K562 (cell line): ENCODE results near the gene ESPN. TPM values are rescaled to one million over a fixed set of nuclear protein-coding genes. Genes with fewer than 3 reads are reported as not detected.

Experiments
- ATAC-seq: fragments of 200-7000 bp; cut with Tn5 transposase; 3 replicates; pipeline ENCODE4 v1.9.1; 2020; ENCODE audit warnings: moderate library complexity
- BruUV-seq: library from RNA; stranded (reverse); fragments of 400-500 nt; replicated peaks from 2 replicates; lab custom pipeline; 2021; lab: Mats Ljungman, UMichigan
- CTCF ChIA-PET: fragments of 300-600 bp; formaldehyde crosslinking; extraction: SDS; loops from one replicate; lab custom pipeline; 2021; ENCODE audit warnings: low intra/inter-chr PET ratio; lab: Yijun Ruan, JAX
- POLR2A ChIA-PET: fragments of 300-600, 350-650 bp; sonication (Branson Sonifier 250); formaldehyde crosslinking; extraction: SDS; loops from one replicate; lab custom pipeline; 2021; ENCODE audit warnings: antibody characterized with exemption, inconsistent platforms; lab: Yijun Ruan, JAX
- DNase-seq, 4 experiments: peaks; one replicate each; pipeline versions ENCODE4 v3.0.0 to v3.0.0-alpha.2; 2011 to 2018; ENCODE audit warnings: low spot score in 3 of 4, mixed read lengths in 3 of 4; ENCODE audit errors: extremely low read depth in 1 of 4
- FAIRE-seq: peaks from 2 replicates; lab custom pipeline; 2011; peaks lifted over from hg19 to GRCh38; lab: Jason Lieb, UNC
- H2AFZ ChIP-seq: 2 replicates; pipeline ENCODE4 v1.6.0; 2011; ENCODE audit warnings: low read depth, low read length, control low read depth, inconsistent platforms
- H3K27ac ChIP-seq: fragments of 200-600 bp; 3 replicates; pipeline ENCODE4 v1.8.0; 2011; ENCODE audit warnings: low read depth, mild to moderate bottlenecking, control low read depth, inconsistent platforms, low read length, moderate library complexity, mixed read lengths; ENCODE audit errors: extremely low read depth
- H3K27me3 ChIP-seq, 2 experiments: fragments of 300-600 bp in 1 of 2; 2 replicates in 1 of 2; 3 replicates in 1 of 2; pipeline versions ENCODE4 v1.6.0 to v1.8.0; 2011; ENCODE audit warnings: inconsistent platforms in 2 of 2, low read length in 2 of 2, mild to moderate bottlenecking in 1 of 2, mixed read lengths in 1 of 2, moderate library complexity in 1 of 2; ENCODE audit not compliant: control insufficient read depth in 2 of 2, insufficient read depth in 2 of 2
- H3K36me3 ChIP-seq: fragments of 300-600 bp; 3 replicates; pipeline ENCODE4 v1.8.0; 2011; ENCODE audit warnings: mild to moderate bottlenecking, low read length, inconsistent platforms; ENCODE audit not compliant: control insufficient read depth, insufficient read depth
- H3K4me1 ChIP-seq, 2 experiments: fragments of 200-600 bp in 1 of 2; replicated peaks in 1 of 2; 2 replicates in 1 of 2; 3 replicates in 1 of 2; pipeline versions ENCODE4 v1.5.1 to v1.8.0; 2011; ENCODE audit warnings: inconsistent platforms in 2 of 2, low read length in 2 of 2, mild to moderate bottlenecking in 1 of 2, mixed read lengths in 1 of 2, moderate library complexity in 1 of 2; ENCODE audit not compliant: control insufficient read depth in 2 of 2, insufficient read depth in 2 of 2
- H3K4me2 ChIP-seq: 2 replicates; pipeline ENCODE4 v1.6.1; 2011; ENCODE audit warnings: low read length, control low read depth, inconsistent platforms, mixed read lengths; ENCODE audit not compliant: insufficient read depth
- H3K4me3 ChIP-seq: fragments of 200-600 bp; sonication (generic), shearing (Covaris generic); 2 replicates; pipeline ENCODE4 v1.5.1; 2016; ENCODE audit warnings: control low read depth, inconsistent platforms
- H3K79me2 ChIP-seq: fragments of 200-600 bp; 3 replicates; pipeline ENCODE4 v1.8.0; 2011; ENCODE audit warnings: low read length, inconsistent platforms; ENCODE audit not compliant: control insufficient read depth, insufficient read depth
- H3K9ac ChIP-seq, 2 experiments: 2 replicates each; pipeline versions ENCODE4 v1.6.0 to v1.6.1; 2011; ENCODE audit warnings: low read depth in 2 of 2, low read length in 2 of 2, control low read depth in 1 of 2, inconsistent platforms in 1 of 2, mild to moderate bottlenecking in 1 of 2, mixed read lengths in 1 of 2; ENCODE audit not compliant: insufficient read depth in 1 of 2
- H3K9me1 ChIP-seq: one replicate; pipeline ENCODE4 v1.6.0; 2011; ENCODE audit warnings: inconsistent platforms, mild to moderate bottlenecking, low read length, moderate library complexity; ENCODE audit not compliant: control insufficient read depth, insufficient read depth
- H3K9me3 ChIP-seq: replicated peaks from 2 replicates; pipeline ENCODE4 v1.5.1; 2011; ENCODE audit warnings: low read depth, low read length, inconsistent platforms; ENCODE audit not compliant: control insufficient read depth, insufficient read depth
- H4K20me1 ChIP-seq: replicated peaks from 2 replicates; pipeline ENCODE4 v1.6.1; 2011; ENCODE audit warnings: low read length, inconsistent platforms, mixed read lengths; ENCODE audit not compliant: control insufficient read depth, insufficient read depth
- CBX1 ChIP-seq: sonication (generic); IDR thresholded peaks from 2 replicates; pipeline ENCODE4 v1.6.1; 2016; ENCODE audit warnings: antibody characterized with exemption, low read depth, mild to moderate bottlenecking
- EP300 ChIP-seq: IDR thresholded peaks from 2 replicates; pipeline ENCODE4 v1.6.1; 2012; ENCODE audit warnings: low read length, improper control_type of control experiment
- NCOA1 ChIP-seq: fragments of 450-650 bp; IDR thresholded peaks from 2 replicates; pipeline ENCODE4 v1.6.1; 2016; ENCODE audit warnings: low read depth
- SAFB ChIP-seq: fragments of 200-400 bp; formaldehyde crosslinking; IDR thresholded peaks from 2 replicates; pipeline ENCODE4 v1.6.1; 2017; ENCODE audit warnings: low read depth, low read length, borderline replicate concordance
- SREBF2 ChIP-seq: sonication (generic); formaldehyde crosslinking; IDR thresholded peaks from 2 replicates; pipeline ENCODE4 v1.4.0; 2020; ENCODE audit warnings: mild to moderate bottlenecking, missing genetic modification reagents
- YBX1 ChIP-seq: fragments of 450-650 bp; IDR thresholded peaks from 2 replicates; pipeline ENCODE4 v1.7.1; 2016; ENCODE audit warnings: mild to moderate bottlenecking
- ZBED1 ChIP-seq: IDR thresholded peaks from 2 replicates; pipeline ENCODE4 v1.6.1; 2014
- ZBTB33 ChIP-seq: sonication (generic); formaldehyde crosslinking; IDR thresholded peaks from 2 replicates; pipeline ENCODE4 v1.8.1; 2023; ENCODE audit warnings: mild to moderate bottlenecking, missing genetic modification reagents
- WGBS: fragments of 100-300 bp; shearing (Covaris generic); methylation state at CpG from one replicate; pipeline ENCODE4 v1.1.6; 2016; ENCODE audit warnings: low coverage, mixed read lengths; ENCODE audit not compliant: insufficient coverage; ENCODE audit errors: missing lambda C conversion rate; 5-methylcytosine and 5-hydroxymethylcytosine counted together
- in situ Hi-C: fragments of 300-500 bp; cut with MboI; formaldehyde crosslinking; loops from 4 replicates; pipeline ENCODE4 v1.15.0; 2018; ENCODE audit warnings: inconsistent platforms, mixed read lengths
- intact Hi-C: fragments of 100-400 bp; cut with micrococcal nuclease; formaldehyde crosslinking; loops from 2 replicates; pipeline ENCODE4 v1.14.2; 2022
- polyA plus RNA-seq, 8 experiments: library from polyadenylated mRNA; depleted of rRNA in 4 of 8; stranded (reverse) in 5 of 8; unstranded in 3 of 8; fragments of >200 nt; fragmentation: Nextera tagmentation in 2 of 8; fragmentation: Illumina TruSeq in 1 of 8; extraction: Ambion mirVana in 2 of 8; extraction: Trizol in 1 of 8; gene quantifications; 2 replicates each; pipeline versions ENCODE4 v1.2.1 to v1.2.3, GENCODE V29; 2011 to 2014; ENCODE audit warnings: inconsistent platforms in 1 of 8, missing spikeins in 1 of 8
- total RNA-seq, 7 experiments: library from RNA; depleted of rRNA in 6 of 7; stranded (reverse); fragments of >200 nt in 6 of 7; fragmentation: Illumina TruSeq in 2 of 7; extraction: Trizol in 2 of 7; gene quantifications; 2 replicates each; pipeline versions ENCODE4 v1.2.1 to v1.2.3, GENCODE V29; 2011 to 2021; ENCODE audit warnings: low replicate concordance in 1 of 7

ESPN gene
- total and polyA plus RNA-seq, 9 of the 15 experiments (the other 6 are each of a cell fraction or from before 2014, with no cell fraction given): 0.07 to 1.2 (median 0.45) TPM; not detected in 3

- TF ChIP-seq SAFB (no peak), NCOA1 (no peak), EP300 (no peak), YBX1 (no peak), ZBED1 (no peak), CBX1 (no peak), SREBF2 (CRISPR knock-in tag) (no peak)
- H3K4me2 ChIP-seq: no peak overlapping the region
- DNase-seq: no peak
- H4K20me1 ChIP-seq: peaks cover 44% of the 10 kb centered on the region
- no peaks in the 10 kb centered on the region for H3K36me3 ChIP-seq
- ATAC-seq: no peak
- FAIRE-seq: no peak
- H3K9me3 ChIP-seq: no peaks in the 10 kb centered on the region
- no peak overlapping the region for H3K27ac ChIP-seq
- peaks cover 2% of the 10 kb centered on the region for H3K9me1 ChIP-seq
- H3K79me2 ChIP-seq: no peaks in the 10 kb centered on the region
- H3K9ac ChIP-seq: 0 out of 4 replicates have a peak overlapping the region, but pooled peaks of 1 of the 2 experiments have one; percentile 8
- CTCF ChIA-PET: interaction anchor here (0.6 kb wide), 1 partner anchor 155 kb away, joined by 3 read pairs; no protein-coding TSS in a partner anchor
- POLR2A ChIA-PET: interaction anchor here (0.9 to 1.0 kb wide), 2 partner anchors 25 to 29 kb away, joined by 3 read pairs; no protein-coding TSS in a partner anchor
- BruUV-seq: no TSS peak
- intact Hi-C loops (no loop called here), in situ Hi-C loops (no loop called here)
- H3K4me1 ChIP-seq: peaks cover 9 to 59% of the 10 kb centered on the region in 2 experiments; a peak in 4 of 5 replicates
- no peak overlapping the region for H2AFZ ChIP-seq
- peaks cover 78 to 94% of the 10 kb centered on the region in 2 experiments for H3K27me3 ChIP-seq
- 6% methylated on average over 5 of the region's 5 CpGs for WGBS
- H3K4me3 ChIP-seq: no peak overlapping the region
These were observed 42.2 kb downstream of the ESPN start for GRCh38 chr1:6466751-6467150.

GRCh38 chr1:6467224-6467623 is 42.6 kb downstream of the ESPN start:
- Histone ChIP-seq H3K9me3 (no peaks in the 10 kb centered on the region), H3K9ac (no peak overlapping the region), H2AFZ (no peak overlapping the region), H3K9me1 (peaks cover 2% of the 10 kb centered on the region), H3K4me2 (no peak overlapping the region), H4K20me1 (peaks cover 49% of the 10 kb centered on the region)
- CTCF ChIA-PET: interaction anchor here (0.6 kb wide), 1 partner anchor 154 kb away, joined by 3 read pairs; no protein-coding TSS in a partner anchor
- BruUV-seq: no TSS peak
- intact Hi-C loops: no loop called here
- TF ChIP-seq ZBTB33: no peak
- TF ChIP-seq, all 486 proteins: peak for 0
- DNase-seq (no peak), ATAC-seq (no peak), FAIRE-seq (no peak)
- Histone ChIP-seq H3K27ac (no peak overlapping the region), H3K79me2 (no peaks in the 10 kb centered on the region), H3K27me3 (peaks cover 73 to 94% of the 10 kb centered on the region in 2 experiments), H3K36me3 (no peaks in the 10 kb centered on the region), H3K4me1 (peaks cover 10 to 64% of the 10 kb centered on the region in 2 experiments; a peak in 4 of 5 replicates), H3K4me3 (no peak overlapping the region)
- POLR2A ChIA-PET: interaction anchor here (0.9 kb wide), 1 partner anchor 29 kb away, joined by 3 read pairs; no protein-coding TSS in a partner anchor
- WGBS: 2% methylated on average over 10 of the region's 12 CpGs
- in situ Hi-C loops: no loop called here
